GM12801 (cell line): Measurements from ENCODE around the gene CD151.

Experiments
- CTCF ChIP-seq: IDR thresholded peaks from one replicate; pipeline ENCODE4 v1.5.1; 2011; ENCODE audit warnings: control low read depth; ENCODE audit not compliant: insufficient read length; ENCODE audit errors: extremely low read depth

Gene CD151

GRCh38 chr11:832529-833113 is at the start of gene CD151:
Gene CD151 (plus strand): TSS chr11:832952. CDS start chr11:836070, 3,118 bp downstream.
- no peak for TF ChIP-seq CTCF

GRCh38 chr11:783581-784015 is 49.2 kb upstream of the CD151 start:
- no peak for TF ChIP-seq CTCF

- TF ChIP-seq CTCF = no peak
These were observed 46.3 kb upstream of the CD151 start for GRCh38 chr11:786235-787083.

DNA sequence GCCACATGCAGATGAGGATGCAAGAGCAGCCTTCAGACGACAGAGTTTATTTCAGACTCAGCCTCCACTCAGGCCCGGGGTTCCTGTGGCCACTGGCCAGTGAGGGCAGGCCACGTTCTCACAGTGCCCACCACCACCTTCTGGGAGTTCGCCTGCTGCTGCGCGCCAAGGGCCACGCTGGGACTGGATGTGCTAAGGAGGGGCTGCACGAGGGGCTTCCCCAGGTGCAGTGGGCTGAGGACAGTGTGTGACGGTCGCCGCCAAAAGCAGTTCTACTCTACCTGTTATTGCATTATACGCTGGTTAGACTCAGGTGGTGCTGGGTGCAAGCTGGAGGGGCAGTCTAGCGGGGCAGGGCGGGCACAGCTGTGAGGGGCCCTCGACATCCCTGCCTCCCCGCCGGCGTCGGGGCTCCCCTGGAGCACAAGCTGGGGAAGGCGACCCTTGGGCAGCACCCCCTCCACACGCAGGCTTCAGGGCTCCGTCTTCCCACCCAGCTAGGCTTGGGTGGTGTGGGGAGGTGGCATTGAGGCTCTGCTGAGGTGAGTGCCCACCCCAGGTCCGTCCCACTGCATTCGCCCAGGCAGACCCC is 45.6 kb upstream of the CD151 start:
- no peak for TF ChIP-seq CTCF

GRCh38 chr11:788009-788640 is 44.6 kb upstream of the CD151 start:
- TF ChIP-seq CTCF = no peak

- TF ChIP-seq CTCF = no peak
These were observed 43.5 kb upstream of the CD151 start for GRCh38 chr11:788953-789940.
